H9 (cell line): ENCODE results near the gene SDK2. TPM values are rescaled to one million over a fixed set of nuclear protein-coding genes. Genes with fewer than 3 reads are reported as not detected.

Source experiments
- DNase-seq: peaks from one replicate; pipeline ENCODE4 v3.0.0-alpha.2; 2017
- H2AFZ ChIP-seq: one replicate; pipeline ENCODE4 v1.6.1; 2013; ENCODE audit warnings: mild to moderate bottlenecking, low read length, control low read depth, moderate library complexity
- H2AK5ac ChIP-seq: 2 replicates; pipeline ENCODE4 v1.6.1; 2013; ENCODE audit warnings: low read length, control low read depth, mixed read lengths; ENCODE audit not compliant: insufficient read length
- H2BK120ac ChIP-seq: one replicate; pipeline ENCODE4 v1.6.1; 2013; ENCODE audit warnings: low read depth, mild to moderate bottlenecking, low read length, control low read depth, inconsistent platforms; ENCODE audit not compliant: poor library complexity, severe bottlenecking
- H2BK12ac ChIP-seq: 2 replicates; pipeline ENCODE4 v1.6.1; 2013; ENCODE audit warnings: low read length, control low read depth, mixed read lengths, low read depth; ENCODE audit not compliant: insufficient read length
- H2BK15ac ChIP-seq: 2 replicates; pipeline ENCODE4 v1.6.1; 2013; ENCODE audit warnings: low read depth, low read length, control low read depth
- H2BK20ac ChIP-seq: one replicate; pipeline ENCODE4 v1.6.1; 2013; ENCODE audit warnings: low read depth, mild to moderate bottlenecking, low read length, control low read depth, inconsistent platforms; ENCODE audit not compliant: poor library complexity, severe bottlenecking
- H2BK5ac ChIP-seq: 2 replicates; pipeline ENCODE4 v1.6.1; 2013; ENCODE audit warnings: low read length, control low read depth, mixed read lengths; ENCODE audit not compliant: insufficient read length
- H3K14ac ChIP-seq: 2 replicates; pipeline ENCODE4 v1.6.1; 2013; ENCODE audit warnings: low read length, control low read depth; ENCODE audit not compliant: insufficient read depth
- H3K18ac ChIP-seq: 2 replicates; pipeline ENCODE4 v1.6.1; 2013; ENCODE audit warnings: low read depth, mild to moderate bottlenecking, mixed read lengths, low read length, control low read depth; ENCODE audit not compliant: insufficient read length
- H3K23ac ChIP-seq: 2 replicates; pipeline ENCODE4 v1.6.1; 2013; ENCODE audit warnings: low read length, control low read depth, mixed read lengths, low read depth; ENCODE audit not compliant: insufficient read length
- H3K23me2 ChIP-seq: 2 replicates; pipeline ENCODE4 v1.6.1; 2013; ENCODE audit warnings: low read depth, mild to moderate bottlenecking, mixed read lengths, low read length, control low read depth; ENCODE audit not compliant: insufficient read length, poor library complexity, severe bottlenecking
- H3K27ac ChIP-seq: 2 replicates; pipeline ENCODE4 v1.5.1; 2013; ENCODE audit warnings: low read length, control low read depth, mixed read lengths, low read depth; ENCODE audit not compliant: insufficient read length
- H3K27me3 ChIP-seq: 2 replicates; pipeline ENCODE4 v1.6.1; 2013; ENCODE audit warnings: low read length, control low read depth, inconsistent platforms; ENCODE audit not compliant: insufficient read depth
- H3K4ac ChIP-seq: 2 replicates; pipeline ENCODE4 v1.6.1; 2013; ENCODE audit warnings: low read depth, mild to moderate bottlenecking, control low read depth, inconsistent platforms, low read length, moderate library complexity
- H3K4me1 ChIP-seq: 2 replicates; pipeline ENCODE4 v1.6.1; 2013; ENCODE audit warnings: low read length, control low read depth, inconsistent platforms; ENCODE audit not compliant: insufficient read depth
- H3K4me2 ChIP-seq: 2 replicates; pipeline ENCODE4 v1.6.1; 2013; ENCODE audit warnings: low read length, control low read depth, mixed read lengths; ENCODE audit not compliant: insufficient read length, insufficient read depth
- H3K56ac ChIP-seq: 2 replicates; pipeline ENCODE4 v1.6.1; 2013; ENCODE audit warnings: low read depth, mild to moderate bottlenecking, mixed read lengths, low read length, control low read depth; ENCODE audit not compliant: insufficient read length
- H3K79me1 ChIP-seq: 2 replicates; pipeline ENCODE4 v1.6.1; 2013; ENCODE audit warnings: low read depth, mild to moderate bottlenecking, moderate library complexity, low read length, control low read depth, inconsistent platforms; ENCODE audit not compliant: insufficient read depth, poor library complexity, severe bottlenecking
- H3K79me2 ChIP-seq: 2 replicates; pipeline ENCODE4 v1.6.1; 2013; ENCODE audit warnings: low read length, control low read depth, inconsistent platforms; ENCODE audit not compliant: insufficient read depth
- H3K9ac ChIP-seq: 2 replicates; pipeline ENCODE4 v1.6.1; 2013; ENCODE audit warnings: low read length, control low read depth, mixed read lengths; ENCODE audit not compliant: insufficient read length; ENCODE audit errors: extremely low read depth
- H3K9me3 ChIP-seq: one replicate; pipeline ENCODE4 v1.6.1; 2013; ENCODE audit warnings: low read depth, low read length, inconsistent platforms; ENCODE audit not compliant: control insufficient read depth
- H3T11ph ChIP-seq: one replicate; pipeline ENCODE4 v1.6.1; 2013; ENCODE audit warnings: mild to moderate bottlenecking, low read length, control low read depth, inconsistent platforms
- H4K20me1 ChIP-seq: one replicate; pipeline ENCODE4 v1.6.1; 2013; ENCODE audit not compliant: control insufficient read depth, insufficient read length, insufficient read depth
- H4K5ac ChIP-seq: 2 replicates; pipeline ENCODE4 v1.6.1; 2013; ENCODE audit warnings: low read depth, mild to moderate bottlenecking, mixed read lengths, low read length, control low read depth; ENCODE audit not compliant: insufficient read length
- H4K8ac ChIP-seq: replicated peaks from 2 replicates; pipeline ENCODE4 v1.6.1; 2013; ENCODE audit warnings: low read length, control low read depth, mixed read lengths, low read depth; ENCODE audit not compliant: insufficient read length
- H4K91ac ChIP-seq: 2 replicates; pipeline ENCODE4 v1.6.1; 2013; ENCODE audit warnings: low read depth, mild to moderate bottlenecking, moderate library complexity, mixed read lengths, low read length, control low read depth; ENCODE audit not compliant: insufficient read length
- H3K27ac Mint-ChIP-seq, 3 experiments: 2 replicates in 2 of 3; 3 replicates in 1 of 3; pipeline ENCODE4 v1.8.0; 2020 to 2021; ENCODE audit warnings: mixed read lengths in 3 of 3, mild to moderate bottlenecking in 1 of 3, moderate library complexity in 1 of 3
- H3K27me3 Mint-ChIP-seq: 2 replicates; pipeline ENCODE4 v1.8.0; 2021; ENCODE audit warnings: low read depth, mild to moderate bottlenecking, moderate library complexity, mixed read lengths
- H3K36me3 Mint-ChIP-seq, 3 experiments: 2 replicates in 2 of 3; 3 replicates in 1 of 3; pipeline ENCODE4 v1.8.0; 2020 to 2021; ENCODE audit warnings: low read depth in 3 of 3, mixed read lengths in 3 of 3; ENCODE audit not compliant: insufficient read depth in 1 of 3
- H3K4me1 Mint-ChIP-seq, 2 experiments: 2 replicates each; pipeline ENCODE4 v1.8.0; 2020; ENCODE audit warnings: mixed read lengths in 2 of 2
- H3K4me3 Mint-ChIP-seq, 2 experiments: 2 replicates in 1 of 2; 3 replicates in 1 of 2; pipeline ENCODE4 v1.8.0; 2020 to 2021; ENCODE audit warnings: mild to moderate bottlenecking in 2 of 2, mixed read lengths in 2 of 2, moderate library complexity in 1 of 2
- H3K9me3 Mint-ChIP-seq, 2 experiments: 2 replicates in 1 of 2; 3 replicates in 1 of 2; pipeline ENCODE4 v1.8.0; 2020; ENCODE audit warnings: mild to moderate bottlenecking in 2 of 2, mixed read lengths in 2 of 2, moderate library complexity in 1 of 2
- CTCF ChIP-seq: fragments of 200-600 bp; sonication (generic); conservative IDR thresholded peaks from 3 replicates; pipeline ENCODE4 v1.8.0; 2021; ENCODE audit warnings: antibody characterized with exemption, mild to moderate bottlenecking
- WGBS: extraction: QIAGEN DNeasy Blood & Tissue Kit; methylation state at CpG from one replicate; pipeline ENCODE4 v1.1.7; 2013; ENCODE audit warnings: missing lambda C conversion rate, low lambda C conversion rate, mixed read lengths; ENCODE audit not compliant: insufficient read length; ENCODE audit errors: extremely low coverage; 5-methylcytosine and 5-hydroxymethylcytosine counted together
- total RNA-seq: library from RNA; stranded (reverse); gene quantifications from 2 replicates; pipeline ENCODE4 v1.2.1, GENCODE V29; 2021

Gene SDK2
- total RNA-seq, 1 experiment from 2014 or later = 9.1 TPM

- Mint-ChIP-seq H3K27me3 (no peaks in the 10 kb centered on the region; the same call in none of the 2 replicates), H3K27ac (no peak overlapping the region), H3K36me3 (peaks cover 0 to 5% (median 0%) of the 10 kb centered on the region in 3 experiments; a peak in 2 of 7 replicates), H3K4me1 (peaks cover 39 to 44% of the 10 kb centered on the region in 2 experiments), H3K4me3 (no peak overlapping the region), H3K9me3 (no peaks in the 10 kb centered on the region)
- Histone ChIP-seq H4K5ac (no peak overlapping the region), H2BK20ac (no peak overlapping the region), H2BK15ac (no peak overlapping the region), H4K91ac (no peak overlapping the region), H3K23me2 (peaks cover 6% of the 10 kb centered on the region), H3K4me2 (no peak overlapping the region), H3K9me3 (no peaks in the 10 kb centered on the region), H3K23ac (no peak overlapping the region), H3K56ac (no peak overlapping the region), H4K8ac (no peak overlapping the region), H3K14ac (no peak overlapping the region; the same call in 1 of the 2 replicates), H3K18ac (no peak overlapping the region), H3K27me3 (no peaks in the 10 kb centered on the region), H3K9ac (no peak overlapping the region), H3K4me1 (peaks cover 4% of the 10 kb centered on the region; the same call in 1 of the 2 replicates), H2AFZ (no peak overlapping the region), H3K4ac (no peak overlapping the region), H3T11ph (no peak overlapping the region), H3K27ac (no peak overlapping the region), H2BK5ac (no peak overlapping the region), H3K79me1 (no peaks in the 10 kb centered on the region), H2BK12ac (no peak overlapping the region), H2AK5ac (no peak overlapping the region), H4K20me1 (no peaks in the 10 kb centered on the region), H3K79me2 (no peaks in the 10 kb centered on the region), H2BK120ac (no peak overlapping the region)
- DNase-seq = no peak
- WGBS = no CpG with 5 or more reads among the region's 19 CpGs
- no peak for TF ChIP-seq CTCF
Observed at GRCh38 chr17:73357981-73358380, 286.3 kb downstream of the SDK2 start.
